ENCODE results near the gene FFAR2. TPM values are rescaled to one million over a fixed set of nuclear protein-coding genes. Genes with fewer than 3 reads are reported as not detected.

FFAR2 gene
- total and polyA plus RNA-seq, 8 donors, result 0.35 to 1.4 (median 0.54) TPM; not detected in 4

- intact Hi-C loops (cut with DNase I; ENCODE audit: low total_unique reads), result no loop called here
- DNase-seq, result no peak
Measured at GRCh38 chr19:35476149-35476548, 28.1 kb downstream of the FFAR2 start.

GRCh38 chr19:35478794-35479677 lies 31.0 kb downstream of the FFAR2 start:
- TF ChIP-seq POLR2AphosphoS5 (IDR thresholded peaks at IDR 0.05), result no peak
- TF ChIP-seq EP300 (IDR thresholded peaks at IDR 0.05), result no peak
- TF ChIP-seq POLR2A (IDR thresholded peaks at IDR 0.05), result no peak
- no peak for TF ChIP-seq CTCF (IDR thresholded peaks at IDR 0.05)
- H3K27ac ChIP-seq, result no peak overlapping the region
- peaks cover 0 to 11% (median 0%) of the 10 kb centered on the region in 4 donors for H3K4me1 ChIP-seq
- intact Hi-C loops (cut with DNase I; ENCODE audit: low total_unique reads), result no loop called here
- 36 to 59% (median 43%) methylated on average over 21 of the region's 21 CpGs for WGBS, 5 donors
- H3K27me3 ChIP-seq, result no peaks in the 10 kb centered on the region
- no peaks in the 10 kb centered on the region for H3K9me3 ChIP-seq
- DNase-seq, result peak in 1 of 2 donors; percentile 51
- no peak overlapping the region for H3K4me3 ChIP-seq
- no peaks in the 10 kb centered on the region for H3K36me3 ChIP-seq

More at GRCh38 chr19:35476149-35476548, 28.1 kb downstream of the FFAR2 start:
- no peak for TF ChIP-seq EP300 (IDR thresholded peaks at IDR 0.05)
- TF ChIP-seq POLR2A (IDR thresholded peaks at IDR 0.05), result no peak
- TF ChIP-seq POLR2AphosphoS5 (IDR thresholded peaks at IDR 0.05), result no peak
- TF ChIP-seq CTCF (IDR thresholded peaks at IDR 0.05), result no peak
- 61 to 71% (median 69%) methylated on average over 4 of the region's 4 CpGs for WGBS, 5 donors
- H3K4me3 ChIP-seq, result no peak overlapping the region
- no peaks in the 10 kb centered on the region for H3K9me3 ChIP-seq
- no peaks in the 10 kb centered on the region for H3K36me3 ChIP-seq
- no peak overlapping the region for H3K27ac ChIP-seq
- no peaks in the 10 kb centered on the region for H3K27me3 ChIP-seq
- H3K4me1 ChIP-seq, result peaks cover 0 to 11% (median 0%) of the 10 kb centered on the region in 4 donors

DNA sequence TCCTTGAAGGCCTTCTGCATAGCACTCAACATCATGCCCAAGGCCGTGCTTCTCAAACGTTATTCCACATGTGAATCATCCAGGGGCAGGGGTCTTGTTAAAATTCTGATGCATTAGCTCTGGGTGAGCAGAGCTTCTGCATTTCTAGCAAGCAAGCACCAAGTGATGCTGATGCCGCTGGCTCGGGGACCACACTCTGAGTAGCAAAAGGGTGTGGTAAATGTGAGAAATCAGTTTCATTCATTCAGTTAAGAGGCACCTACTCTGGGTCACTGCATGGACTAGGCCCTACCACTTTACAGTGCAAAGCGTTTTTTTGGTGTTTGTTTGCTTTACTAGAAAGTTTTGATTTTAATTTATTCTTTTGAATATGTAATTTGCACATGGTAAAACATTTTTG lies 35.0 kb downstream of the FFAR2 start:
- H3K27ac ChIP-seq, result no peak overlapping the region
- intact Hi-C loops (cut with DNase I; ENCODE audit: low total_unique reads), result no loop called here
- peaks cover 6 to 28% (median 13%) of the 10 kb centered on the region in 4 donors for H3K4me1 ChIP-seq
- H3K27me3 ChIP-seq, result no peaks in the 10 kb centered on the region
- no peak for DNase-seq
- no peak overlapping the region for H3K4me3 ChIP-seq
- H3K36me3 ChIP-seq, result no peaks in the 10 kb centered on the region
- 79 to 87% (median 83%) methylated on average over 5 of the region's 5 CpGs for WGBS, 5 donors
- no peak for TF ChIP-seq POLR2A (IDR thresholded peaks at IDR 0.05)
- TF ChIP-seq CTCF (IDR thresholded peaks at IDR 0.05), result no peak
- TF ChIP-seq EP300 (IDR thresholded peaks at IDR 0.05), result no peak
- no peak for TF ChIP-seq POLR2AphosphoS5 (IDR thresholded peaks at IDR 0.05)
- H3K9me3 ChIP-seq, result no peaks in the 10 kb centered on the region

- no peaks in the 10 kb centered on the region for H3K36me3 ChIP-seq
- no peak overlapping the region for H3K27ac ChIP-seq
- WGBS, 5 donors, result 71 to 78% (median 75%) methylated on average over 7 of the region's 7 CpGs
- intact Hi-C loops (cut with DNase I; ENCODE audit: low total_unique reads), result no loop called here
- H3K4me3 ChIP-seq, result no peak overlapping the region
- DNase-seq, result no peak
- no peak for TF ChIP-seq CTCF (IDR thresholded peaks at IDR 0.05)
- no peak for TF ChIP-seq POLR2A (IDR thresholded peaks at IDR 0.05)
- no peak for TF ChIP-seq POLR2AphosphoS5 (IDR thresholded peaks at IDR 0.05)
- TF ChIP-seq EP300 (IDR thresholded peaks at IDR 0.05), result no peak
- no peaks in the 10 kb centered on the region for H3K27me3 ChIP-seq
- no peaks in the 10 kb centered on the region for H3K9me3 ChIP-seq
- H3K4me1 ChIP-seq, result peaks cover 6 to 18% (median 13%) of the 10 kb centered on the region in 4 donors
Measured at GRCh38 chr19:35484252-35485036, 36.4 kb downstream of the FFAR2 start.
